Breast epithelium (tissue), 4 donors: ENCODE results near the gene ACYP1. TPM values are rescaled to one million over a fixed set of nuclear protein-coding genes. Genes with fewer than 3 reads are reported as not detected.

Source experiments
- DNase-seq, 2 donors: peaks; one replicate each; pipeline ENCODE4 v3.0.0-alpha.2; 2019; ENCODE audit warnings: low spot score in 2 of 2
- H3K27ac ChIP-seq, 2 donors: fragments of 200-600 bp; sonication (generic) in 1 of 2; one replicate each; pipeline ENCODE4 v1.5.1; 2016 to 2019; ENCODE audit warnings: mild to moderate bottlenecking in 1 of 2
- H3K27me3 ChIP-seq, 2 donors: fragments of 200-600 bp; sonication (generic) in 1 of 2; one replicate each; pipeline versions ENCODE4 v1.5.1 to v1.6.0; 2017 to 2019; ENCODE audit warnings: control low read depth in 1 of 2, mild to moderate bottlenecking in 1 of 2
- H3K36me3 ChIP-seq: fragments of 200-600 bp; one replicate; pipeline ENCODE4 v1.5.1; 2019
- H3K4me1 ChIP-seq, 2 donors: fragments of 200-600 bp; sonication (generic); one replicate each; pipeline ENCODE4 v1.5.1; 2016 to 2019; ENCODE audit warnings: control low read depth in 1 of 2
- H3K4me3 ChIP-seq, 3 donors: fragments of 200-600 bp; sonication (generic); 1 replicate in 2 of 3; 2 replicates in 1 of 3; pipeline ENCODE4 v1.5.1; 2016 to 2019; ENCODE audit warnings: mild to moderate bottlenecking in 3 of 3, moderate library complexity in 2 of 3
- H3K9me3 ChIP-seq, 2 donors: fragments of 200-600 bp; sonication (generic) in 1 of 2; one replicate each; pipeline ENCODE4 v1.5.1; 2016 to 2019; ENCODE audit warnings: control low read depth in 1 of 2
- POLR2A ChIP-seq: fragments of 450-650 bp; IDR thresholded peaks from one replicate; pipeline ENCODE4 v1.6.1; 2016; ENCODE audit warnings: antibody characterized with exemption, mild to moderate bottlenecking, moderate library complexity
- POLR2AphosphoS5 ChIP-seq, 3 donors: sonication (generic); formaldehyde crosslinking; IDR thresholded peaks; one replicate each; pipeline ENCODE4 v1.6.1; 2017; ENCODE audit warnings: antibody characterized with exemption in 3 of 3
- intact Hi-C: fragments of 100-400 bp; cut with DNase I; formaldehyde crosslinking; loops from one replicate; pipeline ENCODE4 v1.15.1; 2023; ENCODE audit warnings: low total_unique reads
- total RNA-seq, 3 donors: library from RNA; depleted of rRNA; stranded (reverse); fragments of >200 nt; gene quantifications; one replicate each; pipeline ENCODE4 v1.1.0, GENCODE V29; 2016
- TF ChIP-seq, protein P1 (sequence below), 3 donors: fragments of 450-650 bp; IDR thresholded peaks; one replicate each; pipeline ENCODE4 v1.5.1; 2016 to 2017; ENCODE audit warnings: antibody characterized with exemption in 3 of 3, mild to moderate bottlenecking in 3 of 3, moderate library complexity in 3 of 3

Gene ACYP1
- total RNA-seq, 3 donors from 2014 or later: 19.0 to 23.6 (median 21.6) TPM

DNA sequence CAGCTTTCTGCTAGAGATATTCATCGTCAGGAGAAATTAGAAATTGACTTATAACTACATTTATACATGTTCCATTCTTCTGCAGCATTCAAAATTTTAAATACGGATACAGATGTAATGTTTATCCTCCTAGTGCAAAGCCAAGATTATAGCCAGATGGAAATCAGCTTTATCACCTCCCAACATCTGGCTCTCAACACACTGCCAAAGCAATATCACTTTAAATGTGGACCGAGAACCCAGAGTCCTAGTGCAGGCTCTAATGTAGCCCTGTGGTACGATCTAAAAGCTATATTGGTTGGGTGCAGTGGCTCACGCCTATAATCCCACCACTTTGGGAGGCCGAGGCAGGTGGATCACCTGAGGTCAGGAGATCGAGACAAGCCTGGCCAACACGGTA, 19.1 kb downstream of the ACYP1 start:
- Histone ChIP-seq H3K4me1 (peaks cover 0 to under 1% of the 10 kb centered on the region in 2 donors), H3K9me3 (no peaks in the 10 kb centered on the region)
- intact Hi-C loops: no loop called here

GRCh38 chr14:75044322-75044721, 19.5 kb downstream of the ACYP1 start:
- Histone ChIP-seq H3K9me3 (no peaks in the 10 kb centered on the region), H3K4me1 (no peaks in the 10 kb centered on the region), H3K4me3 (no peak overlapping the region), H3K27me3 (no peaks in the 10 kb centered on the region), H3K36me3 (no peaks in the 10 kb centered on the region), H3K27ac (no peak overlapping the region)
- intact Hi-C loops: no loop called here
- DNase-seq: no peak
- TF ChIP-seq, protein P1, sequence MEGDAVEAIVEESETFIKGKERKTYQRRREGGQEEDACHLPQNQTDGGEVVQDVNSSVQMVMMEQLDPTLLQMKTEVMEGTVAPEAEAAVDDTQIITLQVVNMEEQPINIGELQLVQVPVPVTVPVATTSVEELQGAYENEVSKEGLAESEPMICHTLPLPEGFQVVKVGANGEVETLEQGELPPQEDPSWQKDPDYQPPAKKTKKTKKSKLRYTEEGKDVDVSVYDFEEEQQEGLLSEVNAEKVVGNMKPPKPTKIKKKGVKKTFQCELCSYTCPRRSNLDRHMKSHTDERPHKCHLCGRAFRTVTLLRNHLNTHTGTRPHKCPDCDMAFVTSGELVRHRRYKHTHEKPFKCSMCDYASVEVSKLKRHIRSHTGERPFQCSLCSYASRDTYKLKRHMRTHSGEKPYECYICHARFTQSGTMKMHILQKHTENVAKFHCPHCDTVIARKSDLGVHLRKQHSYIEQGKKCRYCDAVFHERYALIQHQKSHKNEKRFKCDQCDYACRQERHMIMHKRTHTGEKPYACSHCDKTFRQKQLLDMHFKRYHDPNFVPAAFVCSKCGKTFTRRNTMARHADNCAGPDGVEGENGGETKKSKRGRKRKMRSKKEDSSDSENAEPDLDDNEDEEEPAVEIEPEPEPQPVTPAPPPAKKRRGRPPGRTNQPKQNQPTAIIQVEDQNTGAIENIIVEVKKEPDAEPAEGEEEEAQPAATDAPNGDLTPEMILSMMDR (IDR thresholded peaks at IDR 0.05): no peak
- TF ChIP-seq POLR2A: no peak
- TF ChIP-seq POLR2AphosphoS5 (IDR thresholded peaks at IDR 0.05): no peak

More for the DNA sequence above, 19.1 kb downstream of the ACYP1 start:
- TF ChIP-seq, protein P1 (IDR thresholded peaks at IDR 0.05): no peak
- no peak for TF ChIP-seq POLR2A
- TF ChIP-seq POLR2AphosphoS5 (IDR thresholded peaks at IDR 0.05): no peak
- no peak overlapping the region for H3K4me3 ChIP-seq
- no peaks in the 10 kb centered on the region for H3K36me3 ChIP-seq
- DNase-seq: no peak
- H3K27ac ChIP-seq: no peak overlapping the region
- no peaks in the 10 kb centered on the region for H3K27me3 ChIP-seq

- Histone ChIP-seq H3K4me3 (no peak overlapping the region), H3K27me3 (no peaks in the 10 kb centered on the region), H3K4me1 (no peaks in the 10 kb centered on the region), H3K27ac (no peak overlapping the region), H3K36me3 (no peaks in the 10 kb centered on the region), H3K9me3 (no peaks in the 10 kb centered on the region)
- intact Hi-C loops: no loop called here
- DNase-seq: no peak
- TF ChIP-seq, protein P1 (IDR thresholded peaks at IDR 0.05): no peak
- TF ChIP-seq POLR2AphosphoS5 (IDR thresholded peaks at IDR 0.05) (no peak), POLR2A (no peak)
Observed at GRCh38 chr14:75042035-75042434, 21.8 kb downstream of the ACYP1 start.

DNA sequence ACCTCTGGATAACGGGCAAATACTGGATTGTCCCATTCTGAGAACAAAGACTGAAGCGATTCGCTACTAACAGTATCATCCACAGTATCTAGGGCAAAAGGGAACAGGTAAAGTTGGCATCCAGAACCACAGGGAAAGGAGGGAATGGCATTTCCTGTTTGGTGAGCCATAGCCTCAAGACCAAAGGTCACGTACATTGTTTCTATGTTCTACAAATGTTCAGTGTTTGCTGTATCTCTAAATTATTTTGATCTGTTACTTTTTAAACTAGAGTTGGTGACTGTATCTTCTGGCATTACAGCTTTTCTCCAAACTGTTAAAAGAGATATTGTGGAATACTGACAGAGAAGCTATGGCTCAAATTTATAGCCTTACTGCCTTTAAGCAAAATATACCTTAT, 22.2 kb downstream of the ACYP1 start:
- Histone ChIP-seq H3K27ac (no peak overlapping the region), H3K27me3 (no peaks in the 10 kb centered on the region), H3K4me1 (no peaks in the 10 kb centered on the region), H3K36me3 (no peaks in the 10 kb centered on the region), H3K9me3 (no peaks in the 10 kb centered on the region), H3K4me3 (no peak overlapping the region)
- DNase-seq: no peak
- TF ChIP-seq, protein P1 (IDR thresholded peaks at IDR 0.05): no peak
- TF ChIP-seq POLR2A: no peak
- no peak for TF ChIP-seq POLR2AphosphoS5 (IDR thresholded peaks at IDR 0.05)
- intact Hi-C loops: no loop called here

DNA sequence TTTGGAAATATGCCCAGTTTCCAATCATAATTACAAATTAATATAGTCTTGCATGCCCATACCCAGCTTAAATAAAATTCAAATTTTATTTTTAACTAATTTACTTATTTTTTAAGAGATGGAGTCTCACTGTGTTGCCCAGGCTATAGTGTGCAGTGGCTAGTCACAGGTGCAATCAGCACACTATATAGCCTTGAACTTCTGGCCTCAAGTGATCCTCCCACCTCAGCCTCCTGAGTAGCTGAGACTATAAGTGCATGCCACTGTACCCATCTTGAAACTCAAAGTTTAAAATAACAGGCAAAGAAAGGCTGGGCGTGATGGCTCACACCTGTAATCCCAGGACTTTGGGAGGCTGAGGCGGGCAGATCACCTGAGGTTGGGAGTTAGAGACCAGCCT, 22.9 kb downstream of the ACYP1 start:
- no peak for DNase-seq
- Histone ChIP-seq H3K4me3 (no peak overlapping the region), H3K9me3 (no peaks in the 10 kb centered on the region), H3K36me3 (no peaks in the 10 kb centered on the region), H3K27ac (no peak overlapping the region), H3K27me3 (no peaks in the 10 kb centered on the region), H3K4me1 (no peaks in the 10 kb centered on the region)
- intact Hi-C loops: no loop called here
- TF ChIP-seq POLR2A (no peak), POLR2AphosphoS5 (IDR thresholded peaks at IDR 0.05) (no peak)
- TF ChIP-seq, protein P1 (IDR thresholded peaks at IDR 0.05): no peak
